Measurements from ENCODE around the gene PPP2R2B.
A peak's percentile ranks its signal among the peaks of the same experiment; 100 is the strongest.
"Not testable (repeated sequence)": the region's sequence is repeated elsewhere in the genome, so short reads cannot be mapped to it uniquely, and the experiment has no call there.

PPP2R2B gene

DNA sequence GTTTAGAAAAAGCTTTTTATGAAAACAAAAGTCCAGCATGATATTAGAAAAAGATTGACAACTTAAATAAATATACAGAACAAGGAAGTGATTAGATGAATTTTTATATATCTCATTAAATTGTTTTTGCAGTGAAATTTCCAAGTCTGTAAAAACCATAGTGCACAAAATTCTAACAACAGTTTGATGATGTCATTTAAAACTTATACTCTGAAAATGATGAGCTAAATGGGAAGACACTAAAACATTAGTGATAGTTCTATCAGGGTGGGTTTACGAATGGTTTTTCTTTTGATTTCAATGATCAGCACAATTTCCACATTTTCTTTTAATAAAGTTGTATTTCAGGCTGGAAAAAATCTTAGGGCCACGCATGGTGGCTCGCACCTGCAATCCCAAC lies 236.1 kb downstream of the PPP2R2B start:
- no peak for DNase-seq

DNA sequence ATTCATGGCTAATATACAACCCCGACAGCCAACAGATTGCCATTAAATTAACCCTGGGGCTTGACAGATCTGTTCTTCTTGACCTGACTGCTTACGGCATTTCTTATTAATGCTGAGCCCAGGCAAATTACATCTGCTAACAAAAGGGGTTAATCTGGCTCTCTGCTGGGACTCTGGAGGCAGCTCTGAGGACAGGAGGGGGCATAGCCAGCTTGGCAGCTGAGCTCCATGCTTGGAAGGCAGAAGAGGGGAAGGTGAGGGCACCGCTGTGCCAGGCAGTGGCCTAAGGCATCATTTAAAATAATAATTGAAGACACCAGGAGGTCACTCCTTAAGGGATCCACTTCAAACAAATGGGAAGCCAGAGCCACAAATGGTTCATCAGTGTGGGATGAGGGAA lies 236.6 kb downstream of the PPP2R2B start:
- DNase-seq = no peak

DNA sequence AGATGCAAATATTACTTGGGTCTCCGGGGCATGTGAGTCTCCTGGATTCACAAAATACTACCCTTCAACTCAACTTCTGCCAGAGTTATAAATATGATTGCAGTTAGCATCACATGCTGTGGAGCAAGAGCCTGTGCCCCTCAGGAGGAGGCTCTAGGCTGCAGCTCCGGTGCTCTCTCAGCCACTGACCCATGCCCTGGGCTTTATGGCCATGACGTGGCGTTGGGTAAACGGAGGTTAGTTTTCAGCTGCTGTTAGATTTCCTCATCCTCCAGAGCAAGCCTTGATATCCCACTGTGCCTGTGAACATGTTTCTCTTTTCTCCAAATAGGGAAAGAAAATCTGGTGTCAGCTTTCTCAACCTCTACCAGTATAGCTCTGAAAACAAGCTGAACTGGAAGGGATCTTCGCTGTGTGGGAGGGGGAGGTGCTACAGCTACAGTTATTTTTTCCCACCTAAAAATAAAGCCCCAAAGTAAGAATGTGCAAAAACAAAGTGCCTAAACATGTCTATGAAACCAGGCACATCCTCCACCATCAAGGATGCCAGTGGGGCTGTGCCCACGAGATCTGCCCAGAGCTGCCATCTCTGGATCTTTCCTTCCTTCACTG lies 238.2 kb downstream of the PPP2R2B start:
- DNase-seq = no peak

DNA sequence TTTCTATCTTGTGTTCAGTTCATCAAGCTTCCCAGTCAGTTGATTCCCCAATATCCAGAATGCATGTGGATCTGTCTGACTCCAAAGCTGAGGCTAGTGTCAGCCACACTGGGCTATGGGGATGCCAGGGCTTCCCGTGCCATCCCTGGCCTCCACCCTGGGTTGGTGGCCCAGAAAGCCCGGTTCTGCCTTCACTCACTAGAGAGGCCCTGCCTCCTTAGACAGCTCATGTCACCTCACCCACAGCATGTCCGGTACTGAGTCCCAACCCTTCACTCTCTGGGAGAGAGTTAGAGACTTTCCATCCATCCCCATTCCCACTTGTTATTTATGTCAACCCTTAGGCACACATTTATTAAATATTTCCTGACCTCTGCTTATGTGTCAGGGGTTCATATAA lies 243.1 kb downstream of the PPP2R2B start:
- DNase-seq = no peak

DNA sequence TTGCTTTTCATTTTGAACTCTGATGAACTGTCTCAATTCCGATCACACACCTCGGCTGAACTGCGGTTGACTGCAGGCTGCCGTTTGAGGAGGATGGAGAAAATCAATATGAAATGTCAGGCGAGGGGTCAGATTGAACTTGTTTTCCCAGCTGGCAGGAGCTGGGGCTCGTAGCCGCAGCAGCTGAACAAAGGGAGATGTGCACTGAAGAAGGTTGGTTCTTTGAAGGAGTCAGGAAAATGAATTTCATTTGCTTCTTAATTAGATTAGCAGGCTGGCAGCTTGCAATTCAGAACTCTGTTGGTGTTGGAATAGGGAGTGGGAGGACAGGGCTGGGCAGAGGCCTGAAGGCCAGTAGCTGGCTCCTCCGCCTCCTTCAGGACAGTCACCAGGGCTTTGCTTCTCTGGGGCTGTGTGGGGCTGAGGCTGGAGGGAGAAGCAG lies 245.2 kb downstream of the PPP2R2B start:
- no peak for DNase-seq

DNA sequence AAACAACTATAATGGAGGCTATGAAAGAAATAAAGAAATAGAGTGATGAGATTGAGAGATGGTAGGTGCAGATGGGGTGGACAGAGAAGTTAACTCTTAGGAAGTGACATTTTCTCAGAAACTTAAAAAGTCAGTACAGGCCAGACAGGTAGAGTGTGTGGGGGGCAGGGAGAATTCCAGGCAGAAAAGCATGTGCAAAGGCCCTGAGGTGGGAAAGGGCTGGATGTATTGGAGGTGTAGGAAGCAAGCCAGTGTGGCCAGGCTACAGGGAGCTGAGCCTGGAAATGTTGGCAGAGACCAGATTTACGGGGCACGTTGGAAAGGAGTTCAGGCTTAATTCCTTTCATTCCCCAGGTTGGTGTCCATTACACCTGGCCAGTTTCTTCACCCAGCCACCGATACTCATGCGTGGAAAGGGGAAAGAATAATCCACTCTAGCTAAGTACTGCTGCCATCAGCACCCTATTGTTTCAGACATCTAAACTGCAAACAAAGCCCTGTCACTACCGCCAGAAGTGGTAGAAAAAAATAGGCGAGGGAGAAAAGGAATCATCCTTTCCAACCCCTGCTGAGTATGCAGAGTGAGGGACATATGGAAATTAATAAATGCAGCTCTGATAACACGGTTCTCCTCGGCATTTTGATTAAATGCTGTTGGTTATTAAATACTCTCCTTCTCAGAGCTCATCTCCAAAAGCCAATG lies 245.8 kb downstream of the PPP2R2B start:
- no peak for DNase-seq

DNA sequence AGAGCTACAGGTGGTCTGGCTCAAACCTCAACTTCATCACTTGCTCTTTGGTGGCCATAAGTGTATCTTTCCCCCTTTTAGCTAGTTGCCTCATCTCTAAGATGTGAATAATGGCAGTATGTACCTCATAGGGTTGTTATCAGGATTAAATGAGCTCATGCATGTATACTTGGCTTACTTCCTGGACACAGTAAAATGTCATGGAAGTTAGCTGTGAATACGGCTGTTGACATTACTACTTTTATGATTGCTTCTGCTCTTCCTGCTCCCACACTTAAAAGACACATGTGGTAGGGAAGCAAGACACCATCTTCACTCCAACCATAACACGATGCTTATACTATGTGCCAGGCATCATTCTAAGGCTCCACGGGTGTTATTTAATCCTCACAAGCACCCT lies 248.1 kb downstream of the PPP2R2B start:
- no peak for DNase-seq

DNA sequence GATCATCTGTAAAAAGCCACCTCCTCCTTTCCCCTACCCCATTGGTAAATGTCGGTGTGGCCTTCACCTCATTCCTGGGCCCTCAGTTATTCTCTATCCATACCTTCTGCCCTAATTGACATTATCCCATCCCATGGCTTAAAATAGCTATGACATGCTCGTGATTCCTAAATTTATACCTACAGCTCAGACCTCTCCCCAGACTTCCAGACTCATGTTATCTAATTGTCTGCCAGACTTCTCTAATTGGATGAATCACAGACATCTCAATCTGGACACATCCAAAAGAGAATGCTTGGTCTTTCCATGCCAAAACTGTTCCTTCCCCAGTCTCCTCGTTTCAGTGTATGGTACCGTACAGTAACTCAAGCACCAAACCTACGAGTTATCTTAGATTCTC lies 249.6 kb downstream of the PPP2R2B start:
- DNase-seq = no peak

DNA sequence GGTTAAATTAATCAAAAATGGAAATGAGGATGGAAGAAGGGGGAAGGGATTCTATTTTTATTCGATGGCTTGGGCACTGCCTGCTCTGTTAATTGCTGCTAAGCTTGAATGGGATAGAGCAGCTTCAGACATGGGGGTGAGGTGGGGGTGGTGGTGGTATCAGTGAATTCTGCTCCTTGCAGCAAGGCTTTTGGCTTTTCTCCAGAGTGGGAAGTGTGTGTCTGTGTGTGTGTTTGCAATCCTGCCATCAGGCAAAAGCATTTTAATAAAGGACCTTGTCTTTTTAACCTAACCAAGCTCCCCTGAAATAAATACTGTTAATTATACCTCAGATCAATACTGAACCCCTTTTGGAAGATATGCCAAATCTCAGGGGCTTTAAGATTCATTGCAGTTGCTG lies 251.6 kb downstream of the PPP2R2B start:
- no peak for DNase-seq

DNA sequence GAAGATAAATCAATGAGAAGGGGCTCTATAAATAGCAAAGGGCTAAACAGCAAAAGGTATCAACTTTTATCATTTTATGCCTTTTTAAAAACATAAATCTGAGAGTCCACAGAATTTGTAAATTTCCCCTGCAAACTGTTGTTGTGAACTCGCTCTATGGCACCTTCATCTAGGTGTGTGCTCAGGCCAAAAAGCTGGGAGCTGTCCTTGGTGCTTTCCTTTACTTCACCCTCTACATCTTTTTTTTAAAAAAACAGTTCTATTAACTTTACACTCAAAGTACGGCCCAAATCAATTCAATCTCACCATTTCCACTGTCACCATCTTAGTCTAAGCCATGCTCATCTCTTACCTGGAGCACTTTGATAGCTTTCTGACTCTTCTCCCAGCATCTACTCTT lies 254.4 kb downstream of the PPP2R2B start:
- no peak for DNase-seq

DNA sequence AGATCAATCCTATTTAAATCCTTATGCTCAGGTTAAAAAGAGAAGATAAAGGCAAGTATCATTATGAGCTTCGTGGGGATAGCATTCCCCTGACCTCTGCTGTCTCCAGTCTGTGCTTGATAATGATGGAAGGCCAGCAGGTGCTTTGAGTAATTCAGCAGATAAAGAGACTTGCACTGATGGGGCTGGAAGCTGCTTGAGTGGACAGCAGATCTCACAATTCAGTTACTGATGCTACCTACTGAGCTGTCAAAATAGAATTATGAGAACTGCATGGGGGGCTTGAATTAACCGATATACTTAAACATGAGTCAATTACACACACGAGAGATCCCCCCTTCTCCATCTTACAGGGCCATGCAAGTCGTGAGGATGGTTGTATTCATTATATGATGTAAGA lies 254.9 kb downstream of the PPP2R2B start:
- no peak for DNase-seq

DNA sequence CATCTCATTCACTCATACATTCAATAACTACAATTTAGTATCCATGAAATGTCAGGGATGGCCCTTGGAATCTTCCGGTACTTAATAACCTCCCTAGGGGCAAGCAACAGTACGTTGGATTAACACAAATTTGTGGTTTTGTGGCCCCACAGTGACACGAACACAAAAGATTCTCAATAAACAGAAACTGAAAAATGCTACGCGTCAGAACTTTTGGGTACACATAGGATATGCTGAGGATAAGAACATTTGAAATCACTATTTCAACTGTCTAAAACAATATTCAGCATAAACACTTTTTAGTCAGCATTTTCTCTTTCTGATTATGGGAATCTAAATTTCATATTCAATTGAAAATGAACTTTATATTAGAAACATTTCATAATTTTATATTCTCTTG lies 255.5 kb downstream of the PPP2R2B start:
- DNase-seq = no peak

DNA sequence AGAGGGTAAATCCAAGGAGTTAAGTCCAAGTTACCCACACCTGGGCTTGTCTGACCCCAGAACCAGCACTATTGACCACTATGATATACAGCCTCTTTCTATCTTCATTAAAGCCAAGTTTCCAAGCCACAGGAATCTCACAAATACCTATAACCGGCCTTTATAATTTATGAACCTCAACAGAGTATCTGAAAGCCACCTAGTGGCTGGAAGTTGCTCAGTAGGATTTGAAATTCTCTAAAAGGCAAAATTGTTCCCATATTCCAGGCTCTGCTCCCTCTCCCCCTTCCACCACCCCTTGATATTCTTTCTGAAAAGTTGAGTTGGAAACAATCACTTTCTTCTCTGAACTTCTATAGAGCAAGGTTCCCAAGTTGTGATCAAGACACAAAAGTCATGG lies 256.2 kb downstream of the PPP2R2B start:
- DNase-seq = no peak

DNA sequence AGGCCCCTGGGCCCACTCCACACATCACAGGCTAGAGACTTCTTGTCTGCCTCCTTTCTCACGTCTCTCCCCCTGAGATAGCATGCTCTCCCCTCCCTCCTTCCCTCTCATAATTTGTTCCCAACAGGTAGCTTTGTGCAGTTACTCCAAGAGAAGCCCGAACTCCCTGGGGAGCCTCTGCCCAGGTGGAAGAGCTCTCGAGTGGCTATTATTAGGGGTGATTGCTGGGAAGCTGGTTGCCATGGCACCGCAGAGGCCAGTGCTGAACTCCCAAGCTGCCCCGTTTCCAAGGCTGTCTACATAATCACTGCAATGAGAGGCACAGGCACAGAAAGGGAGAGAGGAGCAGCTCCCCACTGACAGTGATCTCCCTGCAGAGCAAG lies 257.9 kb downstream of the PPP2R2B start:
- DNase-seq = peak; percentile 92

DNA sequence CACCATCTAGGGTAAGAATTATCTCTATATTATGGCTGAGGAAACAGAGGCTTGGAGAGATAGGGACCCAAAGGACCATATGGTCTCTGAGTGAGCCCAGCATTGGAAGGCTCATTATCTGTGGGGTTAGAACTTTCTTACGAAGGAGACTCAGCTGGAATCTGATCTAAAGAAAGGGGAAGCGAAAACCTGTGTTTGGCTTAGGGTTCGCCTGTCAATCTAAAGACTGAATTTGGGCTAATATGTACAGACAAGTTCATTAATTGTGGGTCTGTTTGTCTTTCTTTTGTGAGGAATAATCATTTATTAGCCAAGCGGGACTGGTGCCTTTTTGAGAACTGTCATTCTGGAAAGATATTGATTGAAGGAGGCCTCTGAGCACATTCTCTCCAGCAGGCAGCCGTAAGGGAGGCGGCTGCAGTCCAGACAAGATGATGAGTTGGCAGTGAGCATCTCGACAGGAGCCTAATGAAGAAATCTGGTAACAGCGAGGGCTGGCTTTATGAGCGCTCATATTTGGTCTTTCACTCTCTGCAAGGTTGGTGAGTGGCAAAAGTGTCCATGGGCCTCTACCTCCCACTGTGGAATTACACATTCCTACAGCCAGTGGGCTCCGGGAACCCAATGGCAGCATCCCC lies 258.4 kb downstream of the PPP2R2B start:
- DNase-seq = no peak

DNA sequence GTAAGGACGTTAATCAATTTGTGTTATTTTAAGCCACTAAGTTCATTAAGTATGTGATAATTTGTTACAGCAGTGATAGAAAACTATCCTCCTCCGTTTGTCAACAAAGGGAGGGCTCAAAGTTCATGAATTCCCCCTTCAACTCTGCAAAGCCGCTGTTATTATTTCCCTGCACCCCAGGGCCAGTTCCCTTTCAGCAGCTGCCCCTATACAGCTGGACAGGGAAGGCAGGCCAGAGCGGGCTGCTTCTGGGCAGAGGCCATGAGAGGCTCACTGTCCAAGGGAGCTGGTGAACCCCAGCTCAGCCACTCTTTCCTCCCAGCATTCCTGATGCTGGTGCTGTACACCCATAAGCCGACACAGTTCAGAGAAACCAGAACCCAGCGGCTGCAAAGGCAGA lies 260.1 kb downstream of the PPP2R2B start:
- no peak for DNase-seq

DNA sequence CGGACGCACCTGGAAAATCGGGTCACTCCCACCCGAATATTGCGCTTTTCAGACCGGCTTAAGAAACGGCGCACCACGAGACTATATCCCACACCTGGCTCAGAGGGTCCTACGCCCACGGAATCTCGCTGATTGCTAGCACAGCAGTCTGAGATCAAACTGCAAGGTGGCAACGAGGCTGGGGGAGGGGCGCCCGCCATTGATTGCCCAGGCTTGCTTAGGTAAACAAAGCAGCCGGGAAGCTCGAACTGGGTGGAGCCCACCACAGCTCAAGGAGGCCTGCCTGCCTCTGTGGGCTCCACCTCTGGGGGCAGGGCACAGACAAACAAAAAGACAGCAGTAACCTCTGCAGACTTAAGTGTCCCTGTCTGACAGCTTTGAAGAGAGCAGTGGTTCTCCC lies 268.8 kb downstream of the PPP2R2B start:
- DNase-seq = not testable (repeated sequence)

DNA sequence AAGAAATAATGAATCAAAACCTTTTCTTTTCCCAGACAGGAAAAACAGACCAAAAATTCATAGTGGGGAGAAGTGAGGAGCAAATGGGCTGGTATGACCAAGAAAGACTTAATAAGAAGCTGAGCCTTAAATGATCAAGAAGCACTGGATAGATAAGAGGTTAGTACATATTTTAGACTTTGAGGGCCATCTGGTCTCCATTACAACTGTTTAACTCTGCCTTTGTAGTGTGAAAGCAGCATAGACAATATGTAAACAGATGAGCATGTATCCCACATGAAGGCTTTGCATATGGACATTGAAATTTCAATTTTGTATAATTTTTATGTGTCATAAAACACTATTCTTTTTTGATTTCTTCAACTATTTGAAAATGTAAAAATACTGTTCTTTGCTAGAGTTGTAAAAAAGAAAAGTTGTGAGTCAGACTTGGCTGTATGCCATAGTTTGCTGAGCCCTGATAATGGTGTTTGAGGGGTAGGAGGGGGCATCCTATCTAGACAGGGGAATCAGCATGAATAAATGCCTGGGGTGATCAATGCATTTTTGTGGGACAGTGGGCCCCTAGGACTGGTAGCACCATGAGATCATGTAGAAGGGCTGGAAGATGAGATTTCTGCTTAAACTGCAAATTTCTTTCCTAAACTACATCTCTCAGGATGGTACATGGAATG lies 270.8 kb downstream of the PPP2R2B start:
- no peak for DNase-seq

DNA sequence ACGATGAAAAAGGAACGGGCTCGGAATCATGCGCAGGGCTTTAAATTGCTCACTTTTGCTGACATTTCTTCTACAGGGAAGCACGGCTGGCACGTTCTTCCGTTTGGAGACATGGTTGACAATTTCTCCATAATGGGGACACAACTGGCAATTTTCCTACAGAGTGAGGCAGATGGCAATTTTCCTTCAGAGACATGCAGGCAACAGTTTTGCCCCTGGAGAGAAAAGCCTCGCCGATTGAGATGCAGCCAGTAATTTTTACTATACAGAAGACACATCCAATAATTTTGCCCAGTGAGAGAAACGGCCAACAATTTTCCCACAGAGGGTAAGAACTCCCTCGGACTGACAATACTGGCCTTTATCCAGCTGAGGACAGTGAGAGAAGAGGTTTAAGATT lies 271.7 kb downstream of the PPP2R2B start:
- no peak for DNase-seq

DNA sequence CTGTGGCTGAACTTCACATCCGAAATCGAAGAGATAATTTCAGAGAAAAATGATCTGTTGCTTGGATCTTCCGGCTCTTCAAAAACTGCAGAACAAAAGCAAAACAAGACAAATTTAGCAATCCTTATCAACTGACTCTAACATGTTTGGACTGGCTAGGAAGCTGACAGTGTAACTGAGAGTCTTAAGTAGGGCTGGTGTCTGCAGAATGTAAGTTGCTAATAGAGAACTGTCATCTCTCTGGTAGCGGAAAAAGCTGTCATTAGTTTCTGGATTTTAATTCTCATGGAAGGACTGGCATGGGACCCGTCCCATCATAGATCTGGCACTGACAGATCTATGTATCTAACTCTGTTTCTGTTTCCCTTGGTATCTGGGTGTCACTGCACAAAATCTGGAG lies 278.2 kb downstream of the PPP2R2B start:
- no peak for DNase-seq

DNA sequence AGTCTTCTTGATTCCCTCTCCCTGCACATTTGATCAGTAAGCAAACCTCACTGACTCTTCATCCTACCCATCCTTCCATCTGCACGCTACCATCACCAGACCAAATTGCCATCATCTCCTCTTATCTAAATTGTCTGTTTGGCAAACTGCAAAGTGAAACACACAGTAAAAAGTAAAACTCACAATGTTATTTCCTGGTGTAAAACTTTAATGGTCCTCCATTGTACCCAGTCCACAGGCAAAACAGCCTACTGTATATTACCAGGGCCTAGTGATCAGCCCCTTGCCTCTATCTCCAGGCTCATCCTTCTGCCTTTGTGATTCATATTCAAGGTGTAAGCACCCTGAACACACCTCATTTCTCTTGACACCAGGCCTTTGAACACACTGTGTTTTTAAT lies 279.3 kb downstream of the PPP2R2B start:
- no peak for DNase-seq

DNA sequence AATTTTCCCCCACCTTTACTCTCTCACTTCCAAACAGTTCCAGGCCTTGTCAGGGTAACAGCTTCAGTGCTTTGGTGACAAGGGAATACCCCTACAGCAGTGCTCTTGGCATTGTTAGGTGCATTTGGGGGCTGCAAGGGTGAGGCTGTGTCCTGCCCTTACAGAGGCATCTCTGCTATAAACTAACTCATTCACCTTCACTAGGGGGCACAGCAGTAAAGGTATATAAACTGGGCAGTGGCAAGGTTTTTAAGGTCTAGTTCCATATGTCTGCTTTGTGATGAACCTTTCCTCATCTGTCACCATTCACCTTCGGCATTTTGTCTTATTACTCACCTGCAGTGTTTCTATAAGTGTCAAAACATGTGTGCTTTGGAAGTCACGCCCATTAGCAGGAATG lies 283.5 kb downstream of the PPP2R2B start:
- DNase-seq = no peak

DNA sequence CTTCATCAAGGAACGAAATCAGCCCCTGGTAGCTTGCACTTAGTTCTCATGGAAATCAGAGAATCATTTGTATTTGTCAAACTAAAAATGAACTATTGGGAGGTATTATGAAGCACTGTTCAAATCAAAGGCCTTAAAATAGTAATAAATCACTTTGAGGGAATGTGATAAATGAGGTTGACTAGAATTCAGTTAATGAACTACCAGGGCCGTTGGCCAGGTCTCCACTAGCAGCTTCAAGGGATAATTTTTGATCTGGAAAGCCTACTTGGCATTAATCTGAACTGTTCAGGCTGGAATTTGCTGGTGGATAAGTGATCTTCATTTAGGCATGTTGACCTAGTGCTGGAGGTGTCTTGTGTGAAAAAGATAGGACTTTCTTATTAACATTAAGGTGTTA lies 286.2 kb downstream of the PPP2R2B start:
- DNase-seq = no peak

DNA sequence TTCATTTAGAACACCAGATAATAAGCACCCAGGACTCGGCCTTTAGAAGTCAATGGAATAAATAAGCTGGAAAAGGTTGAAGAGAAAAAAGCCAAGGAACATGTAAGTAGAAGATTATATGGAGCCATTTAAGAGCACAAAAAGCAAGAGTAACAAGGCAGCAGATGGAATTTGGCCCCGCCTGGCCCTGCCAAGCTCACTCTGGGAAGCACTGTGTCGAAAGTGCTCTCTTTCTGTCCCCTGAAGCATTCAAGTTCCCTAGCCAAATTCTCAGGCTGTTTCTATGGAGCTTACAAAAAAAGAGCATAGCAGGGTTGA lies 289.6 kb downstream of the PPP2R2B start:
- DNase-seq = no peak

Data from NCI-H1105 (cell line).